ENCODE measurements around the gene SLC8B1.

Gene SLC8B1

GRCh38 chr12:113334786-113335539, at the start of gene SLC8B1:
Gene SLC8B1 (minus strand): TSS chr12:113335109. CDS start chr12:113332878, 2,231 bp downstream.
- peak; percentile 90 for DNase-seq (ENCODE audit: low spot score)

- DNase-seq (ENCODE audit: low spot score): no peak
These were observed 47.3 kb upstream of the SLC8B1 start for GRCh38 chr12:113382206-113382605.

GRCh38 chr12:113381220-113381619, 46.3 kb upstream of the SLC8B1 start:
- no peak for DNase-seq (ENCODE audit: low spot score)

- DNase-seq (ENCODE audit: low spot score): no peak
These were observed 43.4 kb upstream of the SLC8B1 start for GRCh38 chr12:113378291-113378690.

- DNase-seq (ENCODE audit: low spot score): no peak
These were observed 40.0 kb upstream of the SLC8B1 start for GRCh38 chr12:113374823-113375428.

- DNase-seq (ENCODE audit: low spot score): no peak
These were observed 39.1 kb upstream of the SLC8B1 start for GRCh38 chr12:113373969-113374368.

GRCh38 chr12:113373440-113373839, 38.5 kb upstream of the SLC8B1 start:
- DNase-seq (ENCODE audit: low spot score): no peak

- DNase-seq (ENCODE audit: low spot score): no peak
These were observed 37.5 kb upstream of the SLC8B1 start for GRCh38 chr12:113372371-113372770.

- no peak for DNase-seq (ENCODE audit: low spot score)
These were observed 36.9 kb upstream of the SLC8B1 start for GRCh38 chr12:113371808-113372207.

- DNase-seq (ENCODE audit: low spot score): no peak
These were observed 36.2 kb upstream of the SLC8B1 start for GRCh38 chr12:113370923-113371682.

- DNase-seq (ENCODE audit: low spot score): no peak
These were observed 34.6 kb upstream of the SLC8B1 start for GRCh38 chr12:113369391-113369985.

- no peak for DNase-seq (ENCODE audit: low spot score)
These were observed 33.4 kb upstream of the SLC8B1 start for GRCh38 chr12:113368331-113368730.

- DNase-seq (ENCODE audit: low spot score): no peak
These were observed 31.9 kb upstream of the SLC8B1 start for GRCh38 chr12:113366827-113367226.

GRCh38 chr12:113365639-113366395, 30.9 kb upstream of the SLC8B1 start:
- DNase-seq (ENCODE audit: low spot score): no peak

- no peak for DNase-seq (ENCODE audit: low spot score)
These were observed 29.8 kb upstream of the SLC8B1 start for GRCh38 chr12:113364698-113365097.

- DNase-seq (ENCODE audit: low spot score): no peak
These were observed 26.9 kb upstream of the SLC8B1 start for GRCh38 chr12:113361574-113362370.

- DNase-seq (ENCODE audit: low spot score): no peak
These were observed 25.2 kb upstream of the SLC8B1 start for GRCh38 chr12:113359939-113360748.

GRCh38 chr12:113359133-113359938, 24.4 kb upstream of the SLC8B1 start:
- no peak for DNase-seq (ENCODE audit: low spot score)
